OCI-LY7 (cell line): Measurements from ENCODE around the gene KRT79. TPM values are rescaled to one million over a fixed set of nuclear protein-coding genes. Genes with fewer than 3 reads are reported as not detected.

Experiments
- BruUV-seq: library from RNA; stranded (reverse); fragments of 400-500 nt; replicated peaks from 2 replicates; lab custom pipeline; 2021; lab: Mats Ljungman, UMichigan
- CTCF ChIA-PET: fragments of 300-600 bp; sonication (Branson Sonifier 250); formaldehyde crosslinking; loops from one replicate; lab custom pipeline; 2022; ENCODE audit warnings: antibody characterized with exemption; ENCODE audit not compliant: unreplicated experiment; lab: Charles Lee
- POLR2A ChIA-PET: fragments of 300-600 bp; sonication (Branson Sonifier 250); formaldehyde crosslinking; loops from one replicate; lab custom pipeline; 2022; ENCODE audit warnings: antibody characterized with exemption; lab: Charles Lee
- DNase-seq: peaks from one replicate; pipeline ENCODE4 v3.0.0-alpha.2; 2015; ENCODE audit warnings: low spot score
- H2AFZ ChIP-seq: fragments of 200-600 bp; sonication (generic), shearing (Covaris generic); 2 replicates; pipeline ENCODE4 v1.6.1; 2014; ENCODE audit warnings: mild to moderate bottlenecking, antibody characterized with exemption, low read length, moderate library complexity
- H3K27ac ChIP-seq: fragments of 200-600 bp; sonication (generic); 2 replicates; pipeline ENCODE4 v1.5.1; 2014; ENCODE audit warnings: mixed run types, low read depth, mild to moderate bottlenecking, moderate library complexity, low read length, inconsistent platforms; ENCODE audit not compliant: poor library complexity, severe bottlenecking
- H3K36me3 ChIP-seq: fragments of 200-600 bp; sonication (generic); 2 replicates; pipeline ENCODE4 v1.6.1; 2014; ENCODE audit warnings: mild to moderate bottlenecking, antibody characterized with exemption, low read length, moderate library complexity, mixed read lengths; ENCODE audit not compliant: insufficient read depth
- H3K4me1 ChIP-seq: fragments of 200-600 bp; sonication (generic); 2 replicates; pipeline ENCODE4 v1.5.1; 2014; ENCODE audit warnings: mild to moderate bottlenecking, low read length; ENCODE audit not compliant: insufficient read depth, poor library complexity, severe bottlenecking
- H3K4me2 ChIP-seq: fragments of 200-600 bp; sonication (generic); 2 replicates; pipeline ENCODE4 v1.6.1; 2014; ENCODE audit warnings: mild to moderate bottlenecking, low read length
- H3K4me3 ChIP-seq: fragments of 200-600 bp; sonication (generic); 2 replicates; pipeline ENCODE4 v1.5.1; 2014; ENCODE audit warnings: mild to moderate bottlenecking, low read depth, low read length; ENCODE audit not compliant: poor library complexity, severe bottlenecking
- H3K79me2 ChIP-seq: fragments of 200-600 bp; sonication (generic); 2 replicates; pipeline ENCODE4 v1.6.1; 2016; ENCODE audit warnings: low read depth, mild to moderate bottlenecking, low read length, moderate library complexity, mixed read lengths; ENCODE audit not compliant: insufficient read depth
- H3K9me2 ChIP-seq: fragments of 200-600 bp; sonication (generic); 2 replicates; pipeline ENCODE4 v1.6.1; 2016; ENCODE audit warnings: mild to moderate bottlenecking, low read length, mixed read lengths; ENCODE audit not compliant: insufficient read depth
- H3K9me3 ChIP-seq: fragments of 200-600 bp; sonication (generic); 2 replicates; pipeline ENCODE4 v1.6.1; 2014; ENCODE audit warnings: mild to moderate bottlenecking, mixed run types, low read length, mixed read lengths
- H4K20me1 ChIP-seq: fragments of 200-600 bp; sonication (generic); 2 replicates; pipeline ENCODE4 v1.6.1; 2014; ENCODE audit warnings: mild to moderate bottlenecking, antibody characterized with exemption, low read length, moderate library complexity, mixed read lengths; ENCODE audit not compliant: insufficient read depth
- CTCF ChIP-seq: fragments of 200-600 bp; sonication (generic); conservative IDR thresholded peaks from 2 replicates; pipeline ENCODE4 v1.5.1; 2014; ENCODE audit warnings: mild to moderate bottlenecking, antibody characterized with exemption, low read length, moderate library complexity, mixed read lengths
- EZH2phosphoT487 ChIP-seq: fragments of 200-600 bp; sonication (generic); IDR thresholded peaks from 2 replicates; pipeline ENCODE4 v1.6.1; 2018; ENCODE audit warnings: low read depth, borderline replicate concordance, mild to moderate bottlenecking, mixed run types, antibody characterized with exemption, low read length, moderate library complexity, mixed read lengths
- intact Hi-C: fragments of 100-400 bp; cut with micrococcal nuclease; formaldehyde crosslinking; loops from one replicate; pipeline ENCODE4 v1.10.0; 2022; ENCODE audit not compliant: unreplicated experiment
- total RNA-seq, 2 experiments: library from RNA; depleted of rRNA in 1 of 2; stranded (reverse); fragments of >200 nt in 1 of 2; shearing (Covaris generic) in 1 of 2; gene quantifications; 2 replicates each; pipeline ENCODE4 v1.2.3, GENCODE V29; 2014 to 2022

The KRT79 gene
- total RNA-seq, 2 experiments from 2014 or later, result not detected

DNA sequence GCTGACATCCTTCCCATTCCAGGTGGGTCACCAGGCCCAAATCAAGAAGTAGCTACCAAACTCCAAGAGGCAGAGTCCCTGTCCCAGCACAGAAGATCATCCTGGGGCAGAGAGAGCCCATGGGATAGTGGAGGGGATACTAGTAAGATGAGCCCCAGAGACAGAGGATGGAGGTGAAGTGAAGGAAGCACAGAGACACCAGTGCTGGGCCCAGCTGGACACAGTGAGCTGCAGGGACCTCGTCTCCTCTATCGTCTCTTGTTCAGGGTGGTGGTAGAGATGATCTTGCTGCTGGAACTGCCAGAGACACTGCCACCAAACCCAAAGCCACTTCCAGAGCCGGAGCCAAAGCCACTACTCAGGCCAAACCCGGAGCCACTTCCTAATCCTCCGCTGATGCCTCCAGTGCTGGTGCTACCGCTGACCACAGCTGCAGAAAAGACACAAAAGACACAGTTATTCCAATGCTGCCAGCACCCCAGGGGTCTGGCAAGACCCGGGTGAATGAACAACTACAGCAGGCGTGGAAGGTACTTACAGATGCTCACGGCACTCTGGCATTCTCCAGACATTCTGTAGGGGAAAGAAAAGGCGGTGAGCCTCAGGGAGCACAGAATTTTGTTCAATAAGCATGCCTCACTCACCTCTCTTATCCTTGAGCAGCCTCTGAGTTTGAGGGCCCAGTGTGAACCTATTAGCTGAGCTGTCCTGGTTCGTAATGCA is 27.1 kb downstream of the KRT79 start:
- no peak for DNase-seq
- Histone ChIP-seq H3K36me3 (no peaks in the 10 kb centered on the region), H2AFZ (no peak overlapping the region), H3K79me2 (no peaks in the 10 kb centered on the region), H3K9me3 (no peaks in the 10 kb centered on the region), H3K4me1 (no peaks in the 10 kb centered on the region), H4K20me1 (no peaks in the 10 kb centered on the region), H3K27ac (no peak overlapping the region), H3K9me2 (no peaks in the 10 kb centered on the region), H3K4me3 (no peak overlapping the region), H3K4me2 (no peak overlapping the region)
- intact Hi-C loops, result no loop called here
- ChIA-PET POLR2A (no interaction called here), CTCF (no interaction called here)
- TF ChIP-seq EZH2phosphoT487 (no peak), CTCF (no peak)
- no TSS peak for BruUV-seq

GRCh38 chr12:52806169-52806811 is 27.8 kb downstream of the KRT79 start:
- Histone ChIP-seq H4K20me1 (no peaks in the 10 kb centered on the region), H3K4me3 (no peak overlapping the region), H3K9me3 (no peaks in the 10 kb centered on the region), H3K79me2 (no peaks in the 10 kb centered on the region), H3K9me2 (no peaks in the 10 kb centered on the region), H3K36me3 (no peaks in the 10 kb centered on the region), H3K27ac (no peak overlapping the region), H3K4me1 (no peaks in the 10 kb centered on the region), H2AFZ (no peak overlapping the region), H3K4me2 (no peak overlapping the region)
- POLR2A ChIA-PET, result no interaction called here
- CTCF ChIA-PET, result no interaction called here
- DNase-seq, result no peak
- BruUV-seq, result no TSS peak
- intact Hi-C loops, result no loop called here
- TF ChIP-seq CTCF (no peak), EZH2phosphoT487 (no peak)

- ChIA-PET POLR2A (no interaction called here), CTCF (no interaction called here)
- H3K79me2 ChIP-seq, result no peaks in the 10 kb centered on the region
- BruUV-seq, result no TSS peak
- H4K20me1 ChIP-seq, result no peaks in the 10 kb centered on the region
- intact Hi-C loops, result no loop called here
- H3K4me1 ChIP-seq, result no peaks in the 10 kb centered on the region
- no peak for TF ChIP-seq CTCF
- TF ChIP-seq EZH2phosphoT487, result no peak
- H2AFZ ChIP-seq, result no peak overlapping the region
- DNase-seq, result no peak
- no peaks in the 10 kb centered on the region for H3K9me3 ChIP-seq
- no peaks in the 10 kb centered on the region for H3K36me3 ChIP-seq
- no peak overlapping the region for H3K27ac ChIP-seq
- H3K4me3 ChIP-seq, result no peak overlapping the region
- H3K9me2 ChIP-seq, result no peaks in the 10 kb centered on the region
- H3K4me2 ChIP-seq, result no peak overlapping the region
Measured at GRCh38 chr12:52805739-52806138, 28.4 kb downstream of the KRT79 start.
